HG03521 (cell line): Measurements from ENCODE around the gene ZNF319.
"Not testable (repeated sequence)": the region's sequence is repeated elsewhere in the genome, so short reads cannot be mapped to it uniquely, and the experiment has no call there.

Experiments
- ATAC-seq: cut with Tn5 transposase; IDR thresholded peaks from one replicate; pipeline ENCODE4 v1.9.1; 2021; ENCODE audit warnings: mild to moderate bottlenecking, moderate library complexity; ENCODE audit not compliant: unreplicated experiment

The ZNF319 gene

GRCh38 chr16:57979006-57979585 is 21.4 kb downstream of the ZNF319 start:
- ATAC-seq, result no peak

GRCh38 chr16:57978070-57978465 is 22.4 kb downstream of the ZNF319 start:
- ATAC-seq, result not testable (repeated sequence)

- no peak for ATAC-seq
Measured at GRCh38 chr16:57977418-57978069, 22.9 kb downstream of the ZNF319 start.

GRCh38 chr16:57976331-57976796 is 24.1 kb downstream of the ZNF319 start:
- ATAC-seq, result no peak

GRCh38 chr16:57972306-57972705 is 28.2 kb downstream of the ZNF319 start:
- no peak for ATAC-seq

GRCh38 chr16:57971848-57972247 is 28.6 kb downstream of the ZNF319 start:
- ATAC-seq, result no peak

- ATAC-seq, result no peak
Measured at GRCh38 chr16:57970970-57971369, 29.5 kb downstream of the ZNF319 start, which contains the start of gene CNGB1. TSS of gene CNGB1 (minus strand) at chr16:57971128. CDS start at chr16:57967286, 3,842 bp downstream.

GRCh38 chr16:57970319-57970718 is 30.2 kb downstream of the ZNF319 start:
- no peak for ATAC-seq

GRCh38 chr16:57969451-57970123 is 30.9 kb downstream of the ZNF319 start:
- no peak for ATAC-seq

- no peak for ATAC-seq
Measured at GRCh38 chr16:57967916-57968315, 32.6 kb downstream of the ZNF319 start.

- ATAC-seq, result no peak
Measured at GRCh38 chr16:57966986-57967385, 33.5 kb downstream of the ZNF319 start.

- ATAC-seq, result no peak
Measured at GRCh38 chr16:57966204-57966771, 34.2 kb downstream of the ZNF319 start.

GRCh38 chr16:57964157-57964700 is 36.2 kb downstream of the ZNF319 start:
- no peak for ATAC-seq

GRCh38 chr16:57962756-57963155 is 37.7 kb downstream of the ZNF319 start:
- no peak for ATAC-seq

- ATAC-seq, result no peak
Measured at GRCh38 chr16:57962046-57962445, 38.4 kb downstream of the ZNF319 start.

- no peak for ATAC-seq
Measured at GRCh38 chr16:57961538-57961937, 38.9 kb downstream of the ZNF319 start.

GRCh38 chr16:57960826-57961472 is 39.5 kb downstream of the ZNF319 start:
- no peak for ATAC-seq

- ATAC-seq, result no peak
Measured at GRCh38 chr16:57960310-57960709, 40.2 kb downstream of the ZNF319 start.

- ATAC-seq, result no peak
Measured at GRCh38 chr16:57959804-57960203, 40.7 kb downstream of the ZNF319 start.

- ATAC-seq, result no peak
Measured at GRCh38 chr16:57959121-57959520, 41.4 kb downstream of the ZNF319 start.

- ATAC-seq, result no peak
Measured at GRCh38 chr16:57958544-57958943, 41.9 kb downstream of the ZNF319 start.
